GM23248 (cell line): ENCODE measurements around the gene CST6. TPM values are rescaled to one million over a fixed set of nuclear protein-coding genes. Genes with fewer than 3 reads are reported as not detected.
"Not testable (repeated sequence)": the region's sequence is repeated elsewhere in the genome, so short reads cannot be mapped to it uniquely, and the experiment has no call there.

Experiments used
- DNase-seq: peaks from one replicate; pipeline ENCODE4 v3.0.0-alpha.2; 2015
- H2AFZ ChIP-seq: fragments of 200-600 bp; sonication (generic); 2 replicates; pipeline ENCODE4 v1.6.1; 2016; ENCODE audit warnings: antibody characterized with exemption
- H3F3A ChIP-seq: fragments of 200-600 bp; sonication (generic); 2 replicates; pipeline ENCODE4 v1.6.1; 2016; ENCODE audit warnings: mild to moderate bottlenecking, antibody characterized with exemption, mixed run types; ENCODE audit not compliant: insufficient read depth
- H3K27ac ChIP-seq: fragments of 200-600 bp; sonication (generic); 2 replicates; pipeline ENCODE4 v1.5.1; 2016; ENCODE audit warnings: mild to moderate bottlenecking
- H3K27me3 ChIP-seq: fragments of 200-600 bp; sonication (generic); replicated peaks from 2 replicates; pipeline ENCODE4 v1.6.1; 2016; ENCODE audit warnings: mild to moderate bottlenecking; ENCODE audit not compliant: insufficient read depth
- H3K36me3 ChIP-seq: fragments of 200-600 bp; sonication (generic); 2 replicates; pipeline ENCODE4 v1.6.1; 2016; ENCODE audit warnings: low read depth, mild to moderate bottlenecking
- H3K4me1 ChIP-seq: fragments of 200-600 bp; sonication (generic); 2 replicates; pipeline ENCODE4 v1.6.1; 2016; ENCODE audit warnings: mild to moderate bottlenecking; ENCODE audit not compliant: insufficient read depth
- H3K4me2 ChIP-seq: fragments of 200-600 bp; sonication (generic); one replicate; pipeline ENCODE4 v1.6.1; 2016; ENCODE audit warnings: mild to moderate bottlenecking; ENCODE audit not compliant: unreplicated experiment
- H3K4me3 ChIP-seq: fragments of 200-600 bp; sonication (generic); 2 replicates; pipeline ENCODE4 v1.5.1; 2016; ENCODE audit warnings: mild to moderate bottlenecking
- H3K79me2 ChIP-seq: fragments of 200-600 bp; sonication (generic); 2 replicates; pipeline ENCODE4 v1.6.1; 2016; ENCODE audit warnings: mild to moderate bottlenecking; ENCODE audit not compliant: insufficient read depth
- H3K9ac ChIP-seq: fragments of 200-600 bp; sonication (generic); 2 replicates; pipeline ENCODE4 v1.6.1; 2016; ENCODE audit warnings: mild to moderate bottlenecking
- H3K9me2 ChIP-seq: fragments of 200-600 bp; sonication (generic); 2 replicates; pipeline ENCODE4 v1.6.1; 2016; ENCODE audit warnings: mixed run types, mild to moderate bottlenecking, moderate library complexity; ENCODE audit not compliant: insufficient read depth
- H3K9me3 ChIP-seq: fragments of 200-600 bp; sonication (generic); one replicate; pipeline ENCODE4 v1.6.1; 2017; ENCODE audit warnings: low read depth
- H4K20me1 ChIP-seq: fragments of 200-600 bp; sonication (generic); 2 replicates; pipeline ENCODE4 v1.6.0; 2016; ENCODE audit not compliant: insufficient read depth
- EZH2 ChIP-seq: fragments of 200-600 bp; sonication (generic); IDR thresholded peaks from 2 replicates; pipeline ENCODE4 v1.6.1; 2018; ENCODE audit warnings: antibody characterized with exemption, mild to moderate bottlenecking; ENCODE audit not compliant: insufficient read depth, poor library complexity, severe bottlenecking
- EZH2phosphoT487 ChIP-seq: fragments of 200-600 bp; sonication (generic); IDR thresholded peaks from 2 replicates; pipeline ENCODE4 v1.6.1; 2018; ENCODE audit warnings: antibody characterized with exemption, moderate library complexity, mild to moderate bottlenecking, low read depth; ENCODE audit not compliant: insufficient read depth
- WGBS, 2 experiments: methylation state at CpG; one replicate each; pipeline ENCODE4 v1.1.6; 2015 to 2017; ENCODE audit warnings: low lambda C conversion rate in 2 of 2, low coverage in 1 of 2; ENCODE audit errors: missing lambda C conversion rate in 2 of 2; 5-methylcytosine and 5-hydroxymethylcytosine counted together
- in situ Hi-C: fragments of 300-500 bp; cut with MboI; formaldehyde crosslinking; loops from 2 replicates; pipeline ENCODE4 v1.15.0; 2020
- polyA plus RNA-seq: library from polyadenylated mRNA; unstranded; fragments of >200 nt; fragmentation: Nextera tagmentation; extraction: Ambion mirVana; gene quantifications from 2 replicates; pipeline ENCODE4 v1.2.1, GENCODE V29; 2016
- total RNA-seq: library from RNA; depleted of rRNA; stranded (reverse); fragments of >200 nt; shearing (Covaris generic); gene quantifications from 2 replicates; pipeline ENCODE4 v1.2.3, GENCODE V29; 2014

The CST6 gene
- total and polyA plus RNA-seq, 2 experiments from 2014 or later = 21.9 to 35.1 TPM

DNA sequence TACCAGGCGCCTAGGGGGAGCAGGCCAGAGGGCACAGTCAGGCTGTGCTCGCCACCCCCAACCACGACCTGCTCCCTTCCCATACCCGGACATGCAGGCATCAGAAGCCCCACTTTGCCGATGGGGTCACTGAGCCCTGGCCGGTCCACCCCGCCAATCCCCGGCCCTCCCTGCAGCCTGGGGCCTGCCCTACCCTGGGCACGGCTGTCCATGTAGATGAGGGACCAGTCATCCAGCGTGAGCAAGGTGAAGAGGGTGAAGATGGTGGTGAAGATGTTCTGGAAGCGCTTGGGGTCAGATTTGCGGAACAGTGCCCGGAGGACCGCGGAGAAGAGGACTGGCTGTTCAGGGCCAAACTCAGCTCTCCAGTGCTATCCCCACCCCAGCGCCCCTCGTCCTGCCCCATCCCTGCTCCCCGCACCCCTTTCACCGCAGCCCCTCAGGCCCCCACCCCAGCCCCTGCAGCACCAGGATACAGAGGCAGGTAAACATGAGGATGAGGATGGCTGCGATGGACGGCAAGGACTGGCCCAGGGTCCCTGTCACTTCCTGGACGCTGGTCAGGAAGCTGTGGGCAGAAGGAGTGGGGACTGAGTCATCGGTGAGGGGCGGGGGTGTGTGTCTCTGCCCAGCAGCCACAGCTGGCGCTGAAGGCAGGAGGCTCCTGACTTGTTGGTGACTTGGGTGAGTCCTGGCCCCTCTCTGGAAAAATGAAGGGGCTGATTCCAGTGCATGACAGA lies 9.0 kb downstream of the CST6 start:
- TF ChIP-seq EZH2phosphoT487 = no peak
- no peak for TF ChIP-seq EZH2
- H3K9me3 ChIP-seq = no peaks in the 10 kb centered on the region
- no peaks in the 10 kb centered on the region for H3F3A ChIP-seq
- H3K36me3 ChIP-seq = no peaks in the 10 kb centered on the region
- H3K79me2 ChIP-seq = no peaks in the 10 kb centered on the region
- DNase-seq = peak; percentile 89
- peaks cover 26% of the 10 kb centered on the region for H3K4me1 ChIP-seq
- H3K4me3 ChIP-seq = 0 out of 2 replicates have a peak overlapping the region, but pooled peaks have one; percentile 7
- H3K27me3 ChIP-seq = no peaks in the 10 kb centered on the region
- H3K4me2 ChIP-seq = no peak overlapping the region
- peak overlapping the region; percentile 29 for H3K9ac ChIP-seq
- no peaks in the 10 kb centered on the region for H3K9me2 ChIP-seq
- peak overlapping the region; percentile 51 for H2AFZ ChIP-seq
- no peaks in the 10 kb centered on the region for H4K20me1 ChIP-seq
- 63 to 69% methylated on average over 18 to 25 of the region's 25 CpGs for WGBS, 2 experiments
- H3K27ac ChIP-seq = no peak overlapping the region
- in situ Hi-C loops = no loop called here

DNA sequence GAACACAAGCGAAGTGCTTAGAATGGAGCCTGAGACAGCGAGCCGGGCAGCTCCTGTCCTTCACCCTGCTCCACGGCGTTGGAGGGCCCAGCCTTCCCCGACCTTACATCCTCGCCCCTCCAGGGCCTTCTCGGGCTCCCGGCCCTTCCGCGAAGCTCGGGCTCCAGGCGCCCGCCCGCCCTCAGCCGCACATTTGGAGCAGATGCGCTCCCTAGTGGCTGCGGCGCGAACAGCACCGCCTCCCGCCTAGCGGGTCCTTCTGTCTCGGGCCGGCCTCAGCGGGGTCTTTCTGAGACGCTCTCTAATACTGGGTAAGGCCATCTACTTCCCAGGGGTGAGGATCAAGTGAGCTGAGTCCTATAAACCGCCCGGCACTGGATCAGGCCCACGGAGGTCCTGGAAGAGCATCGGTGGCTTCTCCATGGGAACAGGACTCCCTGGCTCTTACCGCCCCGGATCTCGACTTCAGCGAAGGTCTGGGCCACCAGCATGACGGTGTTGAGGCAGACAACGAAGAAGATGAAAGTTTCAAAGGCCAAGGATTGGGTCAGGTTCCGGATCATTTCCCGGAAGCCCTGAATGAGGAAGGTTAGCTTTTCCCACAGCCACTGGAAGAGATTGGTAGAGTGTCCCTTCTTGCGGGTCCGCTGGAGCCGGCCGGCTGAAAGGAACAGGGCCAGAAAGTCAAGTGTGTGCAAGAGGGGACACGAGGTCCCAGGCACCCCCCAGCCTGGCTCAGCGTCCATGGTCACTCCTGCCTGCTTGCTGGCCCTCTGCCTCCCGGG lies 10.8 kb downstream of the CST6 start:
- Histone ChIP-seq H3K4me3 (peak overlapping the region; percentile 57), H3K4me2 (peak overlapping the region; percentile 60), H3K79me2 (no peaks in the 10 kb centered on the region), H3K9me2 (no peaks in the 10 kb centered on the region), H3K36me3 (no peaks in the 10 kb centered on the region), H3F3A (no peaks in the 10 kb centered on the region), H3K27me3 (no peaks in the 10 kb centered on the region), H2AFZ (peak overlapping the region; percentile 85), H3K9me3 (no peaks in the 10 kb centered on the region), H3K4me1 (peaks cover 17% of the 10 kb centered on the region), H3K9ac (peak overlapping the region; percentile 50), H3K27ac (no peak overlapping the region), H4K20me1 (no peaks in the 10 kb centered on the region)
- 13 to 16% methylated on average over 42 to 46 of the region's 46 CpGs for WGBS, 2 experiments
- in situ Hi-C loops = no loop called here
- TF ChIP-seq EZH2phosphoT487 (no peak), EZH2 (no peak)
- DNase-seq = peak; percentile 81

DNA sequence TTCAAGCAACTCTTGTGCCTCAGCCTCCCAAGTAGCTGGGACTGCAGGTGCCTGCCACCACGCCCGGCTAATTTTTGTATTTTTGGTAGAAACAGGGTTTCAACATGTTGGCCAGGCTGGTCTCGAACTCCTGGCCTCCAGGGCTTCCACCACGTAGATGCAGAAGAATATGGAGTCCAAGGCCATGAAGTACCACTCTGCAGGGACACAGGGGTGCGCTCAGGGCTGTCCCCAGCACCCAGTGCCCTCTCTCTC lies 11.3 kb downstream of the CST6 start:
- H3K27ac ChIP-seq, H4K20me1 ChIP-seq, H3K9ac ChIP-seq, H3K4me3 ChIP-seq, DNase-seq, H3F3A ChIP-seq, H3K4me2 ChIP-seq, H3K9me2 ChIP-seq, H3K27me3 ChIP-seq, H2AFZ ChIP-seq, H3K79me2 ChIP-seq, H3K36me3 ChIP-seq, H3K9me3 ChIP-seq, in situ Hi-C loops: not testable (repeated sequence)
- 72 to 75% methylated on average over 5 of the region's 5 CpGs for WGBS, 2 experiments
- peaks cover 17% of the 10 kb centered on the region for H3K4me1 ChIP-seq

GRCh38 chr11:66026017-66026529 lies 14.3 kb downstream of the CST6 start, which contains the start of gene CATSPER1:
Gene CATSPER1, minus strand, starts transcription at chr11:66026479. Its CDS starts 100 bp downstream, at chr11:66026379.
- no peaks in the 10 kb centered on the region for H3F3A ChIP-seq
- no peaks in the 10 kb centered on the region for H3K79me2 ChIP-seq
- DNase-seq = no peak
- H3K36me3 ChIP-seq = no peaks in the 10 kb centered on the region
- H3K4me3 ChIP-seq = no peak within 1 kb of the TSS
- H3K4me1 ChIP-seq = peaks cover 9% of the 10 kb centered on the region
- H3K9me2 ChIP-seq = no peaks in the 10 kb centered on the region
- H3K9ac ChIP-seq = no peak within 1 kb of the TSS
- H3K4me2 ChIP-seq = no peak within 1 kb of the TSS
- H3K27ac ChIP-seq = no peak within 1 kb of the TSS
- H3K9me3 ChIP-seq = no peaks in the 10 kb centered on the region
- 76 to 77% methylated on average over 18 of the region's 18 CpGs for WGBS, 2 experiments
- H3K27me3 ChIP-seq = no peaks in the 10 kb centered on the region
- in situ Hi-C loops = no loop called here
- TF ChIP-seq EZH2 (no peak), EZH2phosphoT487 (no peak)
- H4K20me1 ChIP-seq = no peaks in the 10 kb centered on the region
- no peak within 1 kb of the TSS for H2AFZ ChIP-seq
